Fibroblast of mammary gland (primary cell): ENCODE results near the gene BMF.
"Not testable (repeated sequence)": the region's sequence is repeated elsewhere in the genome, so short reads cannot be mapped to it uniquely, and the experiment has no call there.

Experiments used
- DNase-seq: peaks from one replicate; pipeline ENCODE4 v3.0.0-alpha.2; 2010; ENCODE audit warnings: low read depth
- H3K4me3 ChIP-seq: 2 replicates; pipeline ENCODE4 v1.5.1; 2011; ENCODE audit warnings: low read depth, mild to moderate bottlenecking, low read length, moderate library complexity; ENCODE audit not compliant: control insufficient read depth
- CTCF ChIP-seq: conservative IDR thresholded peaks from 2 replicates; pipeline ENCODE4 v1.5.1; 2011; ENCODE audit warnings: low read depth, low read length, inconsistent platforms; ENCODE audit not compliant: control insufficient read depth, insufficient read depth

Gene BMF

GRCh38 chr15:40108855-40109735, at the start of gene BMF:
Gene BMF, minus strand, starts transcription at chr15:40108879. Its CDS starts 2,793 bp downstream, at chr15:40106086.
- DNase-seq = peak; percentile 98
- H3K4me3 ChIP-seq = peak within 1 kb of the TSS; percentile 60
- TF ChIP-seq CTCF = no peak

DNA sequence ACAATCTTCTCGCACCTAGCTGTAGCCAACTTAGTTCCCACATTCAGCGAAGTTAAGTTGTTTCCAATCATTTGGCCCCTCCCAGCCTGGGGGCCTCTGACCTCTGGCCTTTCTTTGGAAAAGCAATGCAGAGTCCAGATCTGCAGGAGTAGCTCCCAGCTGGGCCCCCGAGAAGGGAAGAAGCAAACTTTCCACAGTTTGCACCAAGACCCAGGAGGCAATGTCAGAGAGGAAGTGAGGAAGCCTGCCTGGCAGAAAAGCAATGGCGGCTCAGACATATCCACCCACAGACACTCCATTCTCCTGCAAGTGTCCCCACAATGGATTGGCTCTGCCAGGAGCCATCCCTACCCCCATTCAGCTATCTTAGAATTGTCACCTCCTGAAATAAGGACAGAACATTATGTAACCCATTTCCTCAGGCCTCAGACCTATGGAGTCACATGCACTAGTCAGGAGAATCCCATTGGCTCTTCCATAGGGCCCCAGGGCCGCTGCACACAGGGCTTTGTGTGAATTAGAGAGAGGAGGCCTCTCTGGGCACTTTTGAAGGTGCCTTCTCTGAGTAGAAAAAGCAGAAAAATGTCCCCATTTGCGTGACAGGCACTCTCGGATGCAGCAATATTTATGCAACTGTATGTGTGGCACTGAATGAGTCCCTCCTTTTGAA, 49.2 kb upstream of the BMF start:
- DNase-seq = no peak
- no peak for TF ChIP-seq CTCF
- H3K4me3 ChIP-seq = no peak overlapping the region

DNA sequence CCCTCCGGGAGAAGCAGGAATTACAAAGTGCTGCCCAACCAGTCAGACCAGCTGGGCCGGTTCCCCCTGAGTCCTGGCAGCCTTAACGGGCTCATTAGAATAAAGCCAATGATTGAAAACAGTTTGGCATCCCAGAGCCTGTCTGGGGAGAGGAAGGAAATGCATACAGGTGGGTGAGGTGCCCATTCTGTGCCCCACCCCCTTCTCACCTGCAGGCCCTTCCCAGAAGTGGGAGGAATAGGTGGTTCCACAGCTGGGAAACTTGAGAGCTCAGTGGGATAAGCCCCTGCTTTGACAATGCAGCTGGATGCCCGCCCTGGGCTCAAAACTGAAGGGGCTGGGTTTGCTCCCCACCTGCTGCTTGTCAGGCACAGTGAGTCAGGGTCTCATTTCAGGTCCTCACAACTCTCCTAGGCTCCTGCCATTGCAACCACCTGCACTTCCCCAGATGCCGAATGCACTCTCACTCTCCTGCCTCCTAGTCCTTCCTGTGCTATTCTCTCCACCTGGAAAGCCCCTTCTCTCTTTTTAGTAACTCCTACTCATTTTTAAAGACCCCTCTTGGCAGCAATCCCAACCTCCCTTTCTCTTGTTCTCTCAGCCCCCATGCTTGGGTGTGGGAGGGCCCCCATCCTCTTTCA, 46.7 kb upstream of the BMF start:
- DNase-seq = no peak
- no peak overlapping the region for H3K4me3 ChIP-seq
- TF ChIP-seq CTCF = no peak

GRCh38 chr15:40154821-40155220, 46.1 kb upstream of the BMF start:
- not testable (repeated sequence) for DNase-seq, H3K4me3 ChIP-seq

DNA sequence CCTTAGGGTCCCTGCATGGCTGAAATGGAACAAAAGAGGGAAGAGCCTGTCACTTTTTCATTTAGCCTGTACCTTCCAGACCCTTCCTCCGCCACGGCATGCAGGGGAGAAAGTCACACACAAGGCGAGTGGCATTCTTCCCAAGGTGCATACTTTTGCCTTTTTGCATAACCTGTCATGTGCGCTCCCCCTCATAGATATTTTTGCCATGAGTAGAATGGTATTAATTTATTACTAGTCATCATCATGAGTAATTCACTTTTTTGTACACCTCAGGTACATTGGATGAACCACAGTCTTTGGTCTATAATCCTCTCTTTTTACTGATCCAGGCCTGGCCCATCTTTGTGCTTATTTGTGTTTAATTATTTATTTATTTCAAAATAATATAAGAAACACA, 43.3 kb upstream of the BMF start:
- no peak for TF ChIP-seq CTCF
- no peak overlapping the region for H3K4me3 ChIP-seq
- no peak for DNase-seq

DNA sequence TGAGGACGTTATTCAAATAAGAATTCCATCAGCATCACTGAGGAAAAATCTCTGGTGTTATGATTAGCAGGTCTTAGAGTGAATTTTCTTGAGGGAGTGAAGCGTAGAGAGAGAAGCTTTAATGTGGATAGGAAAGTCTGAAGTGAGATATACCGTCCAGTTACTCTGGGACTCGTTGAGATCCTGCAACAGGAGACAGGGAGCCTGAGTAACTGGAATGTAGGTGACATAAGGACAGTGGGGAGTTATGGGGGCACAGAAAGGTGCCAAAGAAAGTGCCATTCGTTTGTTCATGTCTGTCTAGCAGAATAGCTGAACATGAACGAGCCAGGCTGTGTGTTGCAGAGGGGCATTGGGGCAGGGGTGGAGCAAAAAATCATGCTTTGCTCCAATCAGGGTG, 42.8 kb upstream of the BMF start:
- DNase-seq = no peak
- TF ChIP-seq CTCF = no peak
- H3K4me3 ChIP-seq = no peak overlapping the region
